ENCODE data around the gene C12orf56. TPM values are rescaled to one million over a fixed set of nuclear protein-coding genes. Genes with fewer than 3 reads are reported as not detected.

Gene C12orf56
- total RNA-seq, 4 donors from 2014 or later = 0.76 TPM; not detected in 3

DNA sequence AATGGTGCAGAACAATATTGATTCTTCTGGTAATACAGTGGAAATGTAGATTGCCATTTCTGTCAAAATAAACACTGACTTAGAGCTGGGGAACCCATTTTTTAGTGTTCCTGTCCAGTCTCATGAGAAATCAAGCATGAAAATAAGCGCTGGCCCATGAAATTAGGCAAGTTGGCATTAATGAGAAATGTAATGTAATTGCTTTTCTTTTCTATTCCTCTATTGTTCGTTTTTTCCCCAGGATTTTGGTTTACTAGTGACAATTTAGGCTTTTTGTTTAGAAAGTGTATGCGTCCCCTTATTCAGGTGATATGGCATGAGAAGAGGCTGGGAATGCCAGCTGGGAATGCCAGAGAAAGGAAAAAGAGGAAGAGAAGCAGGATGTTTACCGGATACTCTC is 104.0 kb downstream of the C12orf56 start:
- no peak for TF ChIP-seq POLR2A (IDR thresholded peaks at IDR 0.05)
- TF ChIP-seq, protein P1, sequence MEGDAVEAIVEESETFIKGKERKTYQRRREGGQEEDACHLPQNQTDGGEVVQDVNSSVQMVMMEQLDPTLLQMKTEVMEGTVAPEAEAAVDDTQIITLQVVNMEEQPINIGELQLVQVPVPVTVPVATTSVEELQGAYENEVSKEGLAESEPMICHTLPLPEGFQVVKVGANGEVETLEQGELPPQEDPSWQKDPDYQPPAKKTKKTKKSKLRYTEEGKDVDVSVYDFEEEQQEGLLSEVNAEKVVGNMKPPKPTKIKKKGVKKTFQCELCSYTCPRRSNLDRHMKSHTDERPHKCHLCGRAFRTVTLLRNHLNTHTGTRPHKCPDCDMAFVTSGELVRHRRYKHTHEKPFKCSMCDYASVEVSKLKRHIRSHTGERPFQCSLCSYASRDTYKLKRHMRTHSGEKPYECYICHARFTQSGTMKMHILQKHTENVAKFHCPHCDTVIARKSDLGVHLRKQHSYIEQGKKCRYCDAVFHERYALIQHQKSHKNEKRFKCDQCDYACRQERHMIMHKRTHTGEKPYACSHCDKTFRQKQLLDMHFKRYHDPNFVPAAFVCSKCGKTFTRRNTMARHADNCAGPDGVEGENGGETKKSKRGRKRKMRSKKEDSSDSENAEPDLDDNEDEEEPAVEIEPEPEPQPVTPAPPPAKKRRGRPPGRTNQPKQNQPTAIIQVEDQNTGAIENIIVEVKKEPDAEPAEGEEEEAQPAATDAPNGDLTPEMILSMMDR (IDR thresholded peaks at IDR 0.05) = no peak
- no peak overlapping the region for H3K27ac ChIP-seq

DNA sequence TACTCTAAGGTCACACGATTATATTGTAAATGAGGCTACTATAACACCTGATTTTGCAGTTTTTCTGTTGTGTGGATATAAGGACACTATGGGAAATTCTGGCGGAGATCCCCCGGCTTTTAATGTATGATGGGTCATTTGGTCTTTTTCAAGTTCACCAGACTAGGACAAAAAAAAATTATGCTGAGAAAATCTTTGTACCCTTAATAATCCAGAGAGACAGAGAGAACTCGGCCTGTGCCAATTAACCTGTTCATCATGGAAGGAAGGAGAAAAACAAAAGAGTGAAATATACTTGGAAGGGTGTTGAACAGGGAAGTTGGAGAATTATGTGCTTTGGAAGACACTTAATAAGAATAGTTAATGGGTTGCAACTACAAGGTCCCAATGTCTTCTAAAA is 106.3 kb downstream of the C12orf56 start:
- no peak overlapping the region for H3K27ac ChIP-seq
- H3K4me1 ChIP-seq = no peaks in the 10 kb centered on the region
- intact Hi-C loops (cut with DNase I; ENCODE audit: low total_unique reads) = no loop called here
- no peak overlapping the region for H3K4me3 ChIP-seq
- DNase-seq = no peak
- no peaks in the 10 kb centered on the region for H3K27me3 ChIP-seq
- H3K9me3 ChIP-seq = no peaks in the 10 kb centered on the region
- TF ChIP-seq, protein P1 (IDR thresholded peaks at IDR 0.05) = no peak
- no peaks in the 10 kb centered on the region for H3K36me3 ChIP-seq

More for the DNA sequence above, 104.0 kb downstream of the C12orf56 start:
- intact Hi-C loops (cut with DNase I; ENCODE audit: low total_unique reads) = no loop called here
- H3K4me3 ChIP-seq = no peak overlapping the region
- no peaks in the 10 kb centered on the region for H3K27me3 ChIP-seq
- H3K9me3 ChIP-seq = no peaks in the 10 kb centered on the region
- H3K36me3 ChIP-seq = no peaks in the 10 kb centered on the region
- H3K4me1 ChIP-seq = no peaks in the 10 kb centered on the region
- DNase-seq = no peak

DNA sequence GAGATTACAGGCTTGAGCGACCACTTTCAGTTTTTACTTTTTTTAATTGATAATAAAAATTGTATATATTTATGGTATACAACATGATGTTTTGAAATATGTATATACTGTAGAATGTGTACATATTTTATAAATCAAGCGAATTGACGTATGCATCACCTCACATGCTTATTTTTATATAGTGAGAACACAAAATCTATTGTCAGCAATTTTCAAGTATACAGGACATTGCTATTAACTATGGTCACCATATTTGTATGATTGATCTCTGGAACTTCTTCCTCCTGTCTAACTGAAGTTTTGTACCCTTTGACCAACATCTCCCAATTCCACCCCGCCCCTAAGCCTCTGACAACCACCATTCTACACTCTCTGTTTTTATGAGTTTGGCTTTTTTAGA is 112.1 kb downstream of the C12orf56 start:
- no peaks in the 10 kb centered on the region for H3K4me1 ChIP-seq
- no peak overlapping the region for H3K27ac ChIP-seq
- H3K36me3 ChIP-seq = no peaks in the 10 kb centered on the region
- DNase-seq = no peak
- no peak overlapping the region for H3K4me3 ChIP-seq
- no peak for TF ChIP-seq POLR2A (IDR thresholded peaks at IDR 0.05)
- TF ChIP-seq, protein P1 (IDR thresholded peaks at IDR 0.05) = no peak
- H3K27me3 ChIP-seq = no peaks in the 10 kb centered on the region
- intact Hi-C loops (cut with DNase I; ENCODE audit: low total_unique reads) = no loop called here
- H3K9me3 ChIP-seq = no peaks in the 10 kb centered on the region

DNA sequence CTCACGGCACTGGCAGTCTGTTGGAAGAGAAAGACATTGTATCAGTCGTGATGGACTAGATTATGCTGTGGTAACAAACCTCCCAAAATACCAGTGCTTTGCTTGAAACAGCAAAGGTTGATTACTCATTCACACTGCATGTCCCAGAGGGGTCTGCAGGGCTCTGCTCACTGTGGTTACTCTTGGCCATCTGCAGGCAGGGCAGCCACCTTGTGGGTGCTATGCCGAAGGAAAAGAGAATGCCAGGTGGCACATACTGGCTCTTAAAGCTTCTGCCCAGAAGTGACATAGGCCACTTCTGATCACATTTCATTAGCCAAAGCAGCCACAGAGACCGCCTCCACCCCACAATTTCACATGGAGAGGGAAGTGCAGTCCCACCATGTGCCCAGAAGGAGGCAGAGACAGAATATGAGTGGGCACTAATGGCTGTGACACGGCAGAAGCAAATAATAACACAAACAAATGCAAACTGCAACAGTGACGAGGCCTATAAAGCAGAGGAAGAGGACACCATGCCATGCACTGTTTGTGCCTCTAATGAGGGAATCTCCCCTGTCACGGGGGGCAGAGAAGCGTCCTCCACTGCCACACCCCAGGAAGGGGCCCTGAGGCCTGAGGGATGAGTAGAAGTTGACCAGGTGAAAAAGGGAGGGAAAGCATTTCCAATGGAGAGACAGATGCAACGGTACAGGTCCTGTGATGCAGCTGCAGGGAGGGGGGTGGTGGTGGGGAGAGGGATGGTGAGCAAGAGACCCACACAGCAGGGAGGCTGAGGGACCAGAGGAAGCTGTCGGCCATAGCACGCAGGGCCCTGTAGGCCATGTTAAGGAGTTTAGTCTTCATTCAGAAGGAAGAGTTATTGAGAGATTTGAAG is 116.8 kb downstream of the C12orf56 start:
- no peak overlapping the region for H3K4me3 ChIP-seq
- H3K27me3 ChIP-seq = no peaks in the 10 kb centered on the region
- H3K27ac ChIP-seq = no peak overlapping the region
- intact Hi-C loops (cut with DNase I; ENCODE audit: low total_unique reads) = no loop called here
- no peaks in the 10 kb centered on the region for H3K36me3 ChIP-seq
- TF ChIP-seq, protein P1 (IDR thresholded peaks at IDR 0.05) = no peak
- no peak for TF ChIP-seq POLR2A (IDR thresholded peaks at IDR 0.05)
- H3K4me1 ChIP-seq = no peaks in the 10 kb centered on the region
- no peaks in the 10 kb centered on the region for H3K9me3 ChIP-seq
- no peak for DNase-seq

DNA sequence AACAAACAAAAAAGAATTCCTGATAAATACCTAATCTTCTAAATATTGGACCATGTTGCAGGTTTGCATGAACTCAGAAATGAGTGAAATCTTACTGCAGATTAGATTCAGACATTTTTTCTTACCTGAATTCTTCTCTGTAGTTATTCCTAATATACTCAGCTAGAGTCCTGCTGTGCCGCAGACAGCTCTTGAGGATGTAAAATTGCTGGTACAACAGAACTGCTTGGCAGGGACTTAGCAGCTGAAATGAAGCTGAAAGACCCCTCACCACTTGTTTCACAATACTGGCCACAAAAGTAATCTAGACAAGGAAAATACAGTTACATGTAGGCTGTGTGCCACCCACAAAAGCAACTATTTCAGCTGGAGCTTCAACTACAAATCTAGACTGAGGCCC is 120.1 kb downstream of the C12orf56 start:
- no peaks in the 10 kb centered on the region for H3K9me3 ChIP-seq
- no peaks in the 10 kb centered on the region for H3K36me3 ChIP-seq
- H3K27me3 ChIP-seq = no peaks in the 10 kb centered on the region
- no peak for DNase-seq
- TF ChIP-seq, protein P1 (IDR thresholded peaks at IDR 0.05) = no peak
- intact Hi-C loops (cut with DNase I; ENCODE audit: low total_unique reads) = no loop called here
- no peak overlapping the region for H3K4me3 ChIP-seq
- no peak overlapping the region for H3K27ac ChIP-seq
- no peaks in the 10 kb centered on the region for H3K4me1 ChIP-seq

Measured in uterus (tissue), 4 donors.